HG02970 (cell line): ENCODE measurements around the gene SERINC4.

Experiments
- ATAC-seq: cut with Tn5 transposase; IDR thresholded peaks from one replicate; pipeline ENCODE4 v1.9.1; 2021; ENCODE audit warnings: mild to moderate bottlenecking, moderate library complexity, moderate number of reproducible peaks; ENCODE audit not compliant: unreplicated experiment, low FRiP score

The SERINC4 gene

DNA sequence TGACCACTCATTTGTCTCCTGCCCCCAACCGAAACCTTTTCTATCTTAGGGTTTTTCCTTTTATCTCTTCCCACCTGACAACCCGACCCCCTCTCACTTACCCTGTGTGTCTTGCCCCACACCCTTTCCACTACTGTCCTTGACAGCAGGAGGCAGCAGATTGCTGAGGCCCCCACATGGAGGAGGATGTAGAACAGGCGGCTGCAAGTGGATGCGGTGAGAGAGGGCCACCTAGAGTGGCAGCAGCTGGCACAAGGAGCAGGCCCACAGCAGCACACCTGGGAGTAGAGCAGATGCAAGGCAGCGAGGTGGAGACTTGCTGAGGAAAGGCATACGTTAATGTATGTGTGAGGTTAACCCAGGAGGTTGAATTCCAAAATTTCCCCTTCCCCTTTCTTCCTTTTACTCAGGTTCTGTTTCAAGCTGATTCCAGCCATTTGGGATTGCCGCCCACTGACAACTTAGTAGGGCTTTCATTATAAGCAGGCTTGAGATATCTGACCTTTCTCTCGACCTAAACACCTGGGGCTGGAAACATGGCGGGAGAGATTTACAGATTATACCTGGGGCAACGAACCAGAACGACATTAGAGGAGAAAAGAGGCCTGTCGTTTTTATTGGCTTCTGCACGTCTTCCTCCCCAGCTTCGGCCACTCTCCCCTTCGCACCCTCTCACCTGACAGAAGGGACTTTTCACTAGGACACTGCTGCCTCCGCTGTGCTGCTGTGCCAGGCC lies 643 bp downstream of the SERINC4 start:
- no peak for ATAC-seq

DNA sequence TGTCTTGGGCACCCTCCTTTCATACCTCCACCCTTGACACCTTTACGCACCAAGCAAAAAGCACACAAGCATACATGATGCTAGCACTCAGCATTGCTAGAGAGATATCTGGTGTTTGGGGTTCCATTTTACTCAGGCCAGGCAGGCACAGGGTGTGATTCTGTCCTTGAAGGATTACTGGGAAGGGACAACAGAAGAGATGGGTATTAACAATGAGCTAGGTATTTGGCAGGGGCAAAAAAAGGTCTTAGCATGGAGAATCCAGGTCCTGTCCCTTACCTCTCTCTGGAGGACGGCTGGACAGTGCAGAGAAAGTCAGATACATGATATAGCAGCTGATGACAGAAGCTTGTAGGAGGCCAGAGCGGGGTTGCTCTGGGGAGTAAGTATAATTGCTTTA lies 3.5 kb downstream of the SERINC4 start:
- no peak for ATAC-seq

DNA sequence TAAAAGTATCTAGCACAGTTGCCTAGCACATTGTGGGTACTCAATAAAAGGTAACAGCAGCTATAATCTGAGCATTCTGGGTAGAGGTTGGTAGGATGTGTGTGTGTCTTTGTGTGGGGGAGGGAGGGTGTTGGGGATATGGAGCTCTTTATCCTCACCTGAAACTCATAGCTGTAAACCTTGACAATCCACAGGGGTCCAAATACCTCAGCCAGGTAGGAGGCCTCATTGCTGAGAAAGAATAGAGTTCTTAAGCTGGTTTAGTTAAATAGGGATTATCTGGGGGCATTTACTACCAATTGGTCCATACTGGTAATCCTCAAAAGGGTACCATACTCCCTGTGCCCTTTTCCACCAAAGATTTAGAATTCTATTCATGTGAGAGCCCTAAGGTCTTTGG lies 4.0 kb downstream of the SERINC4 start:
- ATAC-seq = no peak

DNA sequence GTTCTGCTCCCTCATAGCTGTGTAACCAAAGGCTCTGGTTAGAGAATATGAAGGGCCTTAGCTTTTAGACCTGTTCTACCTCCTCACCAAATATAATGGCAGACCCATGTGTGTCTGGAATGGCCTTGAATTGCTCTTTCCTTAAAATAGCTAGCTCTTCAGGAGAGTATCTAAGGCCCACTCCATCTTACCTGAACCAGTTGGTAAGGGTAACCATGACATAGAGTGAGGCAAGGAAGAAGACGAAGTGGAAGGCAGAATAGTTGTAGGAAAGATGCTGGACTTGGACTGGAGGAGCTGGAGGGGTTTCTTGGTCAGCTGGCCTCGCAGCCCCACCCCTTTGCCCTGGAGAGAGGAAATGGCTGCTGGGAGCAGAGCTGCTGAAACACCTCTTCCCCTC lies 4.8 kb downstream of the SERINC4 start:
- no peak for ATAC-seq

DNA sequence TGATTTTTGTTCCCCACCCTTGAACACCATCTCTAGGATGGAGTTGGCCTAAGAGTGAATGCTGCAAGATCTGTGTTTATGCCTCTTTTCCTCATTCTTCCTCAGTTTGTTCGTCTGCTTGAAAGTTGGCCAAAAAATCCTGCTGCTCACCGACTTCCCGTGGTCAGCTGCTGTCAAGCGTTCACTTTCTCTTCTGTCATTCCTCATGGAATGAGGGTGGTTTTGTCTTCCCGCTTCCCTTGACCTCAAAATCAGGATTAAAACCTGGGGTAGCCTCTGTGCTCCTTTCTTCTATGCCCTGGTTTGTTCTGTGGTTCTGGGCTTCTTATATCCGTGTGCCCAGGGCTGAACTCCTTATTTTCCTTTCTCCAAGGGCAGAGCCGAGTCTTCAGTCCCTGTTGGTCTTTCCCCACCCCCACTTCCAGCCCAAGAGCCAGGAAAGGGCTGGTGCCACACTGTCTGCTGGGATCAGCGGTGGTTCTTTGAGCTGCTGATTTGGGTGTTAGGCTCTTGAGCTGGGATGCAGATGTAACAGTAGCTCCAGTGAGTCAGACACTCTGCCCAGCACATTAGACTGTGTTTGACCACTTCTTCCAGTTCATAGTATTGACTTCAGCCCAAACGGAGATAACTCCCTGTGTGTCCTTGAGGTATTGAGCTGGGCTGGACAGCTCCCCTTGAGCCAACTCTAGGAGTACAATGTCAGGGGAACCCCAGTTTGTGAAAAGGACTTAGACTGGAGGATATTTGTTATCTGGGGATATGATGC lies 5.6 kb downstream of the SERINC4 start:
- no peak for ATAC-seq

DNA sequence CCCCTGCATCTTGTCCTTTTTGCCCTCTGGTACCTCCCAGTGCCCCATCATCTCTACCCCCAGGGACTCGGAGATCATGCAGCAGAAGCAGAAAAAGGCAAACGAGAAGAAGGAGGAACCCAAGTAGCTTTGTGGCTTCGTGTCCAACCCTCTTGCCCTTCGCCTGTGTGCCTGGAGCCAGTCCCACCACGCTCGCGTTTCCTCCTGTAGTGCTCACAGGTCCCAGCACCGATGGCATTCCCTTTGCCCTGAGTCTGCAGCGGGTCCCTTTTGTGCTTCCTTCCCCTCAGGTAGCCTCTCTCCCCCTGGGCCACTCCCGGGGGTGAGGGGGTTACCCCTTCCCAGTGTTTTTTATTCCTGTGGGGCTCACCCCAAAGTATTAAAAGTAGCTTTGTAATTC lies 6.4 kb downstream of the SERINC4 start:
- no peak for ATAC-seq

DNA sequence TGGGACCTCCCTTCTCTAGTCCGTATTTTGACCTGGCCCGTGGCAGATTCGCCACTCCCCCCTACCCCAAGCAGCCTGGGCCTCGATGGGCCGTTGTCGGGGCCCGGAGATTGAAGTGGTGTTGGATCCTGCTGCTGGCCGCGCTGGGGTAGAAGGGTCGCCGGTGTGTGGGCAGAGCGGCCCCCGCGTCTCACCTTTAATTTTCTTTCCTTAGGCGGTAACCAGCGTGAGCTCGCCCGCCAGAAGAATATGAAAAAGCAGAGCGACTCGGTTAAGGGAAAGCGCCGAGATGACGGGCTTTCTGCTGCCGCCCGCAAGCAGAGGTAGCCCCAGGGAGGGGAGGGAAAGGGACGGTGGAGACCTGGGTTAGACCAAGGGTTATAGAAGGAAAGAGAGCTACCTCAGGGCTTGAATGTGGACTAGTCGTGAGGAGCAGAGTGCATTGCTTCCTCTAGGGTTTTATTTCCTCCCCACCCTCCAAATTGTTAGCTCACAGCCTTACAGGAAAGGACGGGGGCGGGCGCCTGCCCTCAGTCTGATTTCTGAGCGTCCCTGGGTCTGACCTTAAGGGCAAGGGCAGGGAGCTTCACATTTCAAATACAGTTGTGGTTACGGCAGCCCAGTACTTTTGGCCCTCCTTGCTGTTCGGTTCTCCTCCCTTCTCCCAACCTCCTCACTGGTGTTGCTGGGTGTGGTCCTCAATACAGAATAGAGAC lies 7.1 kb downstream of the SERINC4 start:
- ATAC-seq = no peak

DNA sequence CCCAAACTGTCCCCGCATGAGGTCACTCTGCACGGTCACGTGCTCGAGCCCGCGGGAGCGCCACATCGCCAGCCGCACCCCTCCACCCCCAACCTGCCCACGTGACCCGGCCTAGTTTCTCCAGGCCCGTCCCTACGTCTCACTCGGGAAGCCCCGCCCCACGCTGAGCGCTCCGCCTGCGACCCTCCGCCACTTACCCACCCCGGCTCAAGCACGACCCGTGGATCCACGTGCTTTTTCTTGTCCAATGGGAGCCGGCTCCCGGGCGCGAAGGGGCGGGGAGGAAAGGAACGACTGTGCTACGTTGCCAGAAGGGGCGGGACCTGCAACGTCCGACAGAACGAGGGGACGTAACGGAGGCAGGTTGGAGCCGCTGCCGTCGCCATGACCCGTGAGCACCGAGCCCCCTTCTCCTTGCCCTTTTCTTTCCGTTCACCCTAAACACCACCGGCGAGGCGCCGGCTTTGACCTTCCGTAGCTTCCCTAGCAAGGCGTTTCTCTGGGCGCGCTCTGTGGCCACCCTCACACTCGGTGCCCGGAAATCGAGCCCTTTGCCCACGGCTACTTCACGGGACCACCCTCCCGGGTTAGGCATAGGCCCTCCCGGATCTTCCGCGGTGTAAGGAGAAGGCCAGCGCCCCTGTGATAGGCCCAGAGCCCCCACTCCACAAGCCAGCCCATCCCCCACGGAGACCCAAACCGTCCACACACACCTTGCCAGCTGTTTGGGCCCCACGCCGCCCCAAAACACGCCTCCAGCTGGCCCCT lies 7.8 kb downstream of the SERINC4 start, which contains the start of gene SERF2:
Gene SERF2, plus strand, starts transcription at position 328 of the 768 bp plus-strand sequence. Its CDS starts 57 bp downstream, at position 385.
- peak; percentile 93 for ATAC-seq

DNA sequence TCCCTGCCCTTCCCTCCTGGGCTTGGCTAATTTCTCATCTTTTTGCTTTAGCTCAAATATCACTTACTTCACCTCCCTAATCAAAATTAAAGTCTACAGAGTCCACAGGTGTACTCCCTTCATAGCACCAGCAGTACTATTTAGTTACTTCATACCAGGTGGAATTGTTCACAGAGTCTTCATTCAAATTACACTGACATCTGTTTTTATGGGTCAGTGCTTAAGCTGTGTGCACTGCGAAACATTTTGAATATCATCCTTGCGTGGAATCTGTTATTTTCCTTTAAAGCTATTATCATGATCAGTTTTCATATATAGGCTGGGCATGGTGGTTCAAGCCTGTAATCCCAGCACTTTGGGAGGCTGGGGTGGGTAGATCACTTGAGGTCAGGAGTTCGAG lies 10.6 kb downstream of the SERINC4 start:
- no peak for ATAC-seq

DNA sequence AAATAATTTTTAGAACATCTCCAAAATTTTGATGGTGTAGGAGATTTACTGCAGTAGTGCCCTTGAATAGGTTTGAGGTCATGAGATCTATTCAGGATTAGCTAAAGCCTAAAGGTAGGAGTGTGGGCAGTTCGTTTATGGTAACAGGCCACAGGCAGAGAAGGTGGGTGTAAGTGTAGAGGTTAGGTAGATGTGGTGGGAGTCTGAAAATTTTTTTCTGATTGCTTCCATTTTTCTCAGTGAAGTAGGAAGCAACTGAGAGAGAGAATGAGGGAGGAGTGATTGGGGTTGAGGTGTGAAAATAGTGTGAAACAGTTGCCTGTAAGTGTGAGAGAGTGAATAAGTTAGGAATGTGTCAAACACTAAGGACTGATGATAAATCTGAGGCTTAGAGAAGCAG lies 21.0 kb downstream of the SERINC4 start:
- ATAC-seq = no peak

DNA sequence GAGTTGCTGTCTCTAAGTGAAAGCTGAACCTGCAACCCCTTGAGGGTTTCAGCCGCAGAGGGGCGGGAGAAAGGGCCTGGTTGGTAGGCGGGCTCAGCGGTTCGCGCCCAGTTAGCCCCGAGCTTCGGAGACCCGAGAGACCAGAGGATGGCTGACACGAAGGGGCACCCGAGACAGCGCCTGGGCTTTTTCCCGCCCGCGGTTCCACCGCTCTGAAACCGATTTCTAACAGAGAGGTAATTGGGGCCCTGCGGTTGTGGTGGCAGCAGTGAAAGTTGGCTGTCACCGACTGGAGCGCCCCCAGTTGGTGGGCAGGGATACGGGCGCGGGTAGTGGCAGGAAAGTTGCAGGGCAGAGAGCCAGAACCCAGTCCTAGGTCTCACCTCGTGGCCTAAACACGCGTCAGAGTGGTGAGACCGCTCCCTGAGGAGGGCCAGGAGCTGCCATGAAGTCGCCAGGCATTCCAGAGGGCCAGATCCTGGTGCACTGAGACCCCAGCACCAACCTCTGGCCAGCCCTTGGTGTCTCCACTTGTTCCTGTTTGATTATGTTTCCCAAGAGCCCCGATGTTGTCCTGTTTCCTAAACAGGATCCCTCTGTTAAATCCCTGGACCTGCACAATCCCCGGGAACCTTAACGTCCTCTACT lies 22.6 kb downstream of the SERINC4 start:
- ATAC-seq = peak; percentile 44

DNA sequence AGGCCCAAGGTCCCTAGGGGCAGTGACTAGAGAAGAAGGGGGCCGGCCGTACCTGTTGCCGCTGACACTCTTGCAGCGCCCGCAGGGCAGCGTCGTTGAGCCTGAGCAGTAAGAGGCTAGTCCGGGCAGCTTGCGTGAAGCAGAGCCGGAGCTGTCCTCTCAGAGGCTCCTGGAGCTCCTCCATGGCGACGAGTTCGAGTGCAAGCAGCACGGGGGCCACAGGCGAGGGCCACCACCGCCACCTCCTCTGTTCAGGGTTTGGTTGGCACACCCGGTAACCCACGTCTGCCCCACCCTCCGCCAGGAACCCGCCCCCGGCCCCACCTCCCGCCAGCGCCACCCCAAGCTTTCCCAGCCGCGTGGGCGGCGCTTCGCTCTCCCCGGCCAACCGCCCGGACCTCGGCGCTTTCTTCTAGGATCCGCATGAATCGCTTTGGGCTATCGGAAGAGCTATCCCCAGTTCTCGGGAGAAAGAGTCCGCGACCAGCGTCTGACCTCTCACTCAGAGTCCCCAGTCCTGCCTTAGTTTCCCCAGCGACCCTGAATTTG lies 23.2 kb downstream of the SERINC4 start, which contains the start of gene ELL3:
Gene ELL3, minus strand, starts transcription at position 249 of the 549 bp plus-strand sequence. Its CDS starts 65 bp downstream, at position 184.
- ATAC-seq = peak; percentile 39

DNA sequence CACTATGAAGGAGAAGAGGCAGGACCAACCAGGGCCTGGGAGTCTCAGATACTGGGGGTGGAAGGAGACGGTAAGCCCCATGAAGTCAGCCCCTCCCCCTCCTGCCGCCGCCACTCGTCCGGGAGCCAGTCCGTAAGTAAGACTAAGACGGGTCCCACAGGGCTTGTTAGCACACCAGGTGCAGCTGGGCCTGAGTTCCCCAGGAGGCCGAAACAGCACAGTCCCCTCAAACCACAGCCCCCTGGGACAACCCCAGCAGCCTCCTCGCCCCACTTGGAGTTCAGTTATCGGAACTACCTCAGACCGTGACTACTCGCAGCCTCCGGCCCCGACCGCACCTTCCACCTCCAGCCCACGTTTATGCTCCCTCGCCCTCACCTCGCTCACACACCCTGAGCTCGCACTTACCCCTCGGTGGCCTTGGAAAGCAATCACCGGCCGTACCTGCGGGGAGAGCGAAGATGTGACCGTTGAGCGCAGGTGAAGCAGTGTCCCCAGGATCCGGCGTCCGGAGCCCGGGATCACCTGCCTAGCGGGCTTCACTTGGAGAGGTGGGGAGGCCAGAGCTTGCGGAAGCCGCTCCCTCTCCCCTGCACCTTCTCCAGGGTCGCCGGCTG lies 23.8 kb downstream of the SERINC4 start:
- ATAC-seq = peak; percentile 45

DNA sequence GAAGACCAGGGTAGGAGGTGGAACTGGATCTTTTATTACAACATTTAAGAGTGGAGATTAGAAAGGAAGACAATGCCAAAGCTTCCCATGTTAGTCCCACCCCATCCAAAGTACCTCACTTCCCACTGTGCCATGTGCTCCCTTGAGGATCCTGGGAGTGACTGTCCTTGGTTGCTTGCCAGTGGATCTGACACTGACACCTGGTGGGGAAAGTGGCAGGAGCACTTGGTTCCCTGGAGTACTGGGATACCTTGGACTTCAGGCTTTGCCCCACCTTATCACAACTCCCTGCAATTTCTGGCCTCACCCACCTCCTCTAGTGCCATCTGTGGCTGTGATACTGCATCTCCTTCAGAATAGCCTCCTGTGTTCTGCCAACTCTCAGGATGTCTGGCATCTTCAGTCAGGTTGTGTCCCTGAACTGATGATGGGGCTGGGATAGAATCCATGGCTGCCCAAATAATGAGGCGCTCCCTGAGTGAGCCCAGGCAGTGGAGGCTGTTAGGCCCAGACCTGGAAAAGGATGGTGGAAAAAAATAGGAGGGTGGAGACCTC lies 24.5 kb downstream of the SERINC4 start:
- no peak for ATAC-seq

DNA sequence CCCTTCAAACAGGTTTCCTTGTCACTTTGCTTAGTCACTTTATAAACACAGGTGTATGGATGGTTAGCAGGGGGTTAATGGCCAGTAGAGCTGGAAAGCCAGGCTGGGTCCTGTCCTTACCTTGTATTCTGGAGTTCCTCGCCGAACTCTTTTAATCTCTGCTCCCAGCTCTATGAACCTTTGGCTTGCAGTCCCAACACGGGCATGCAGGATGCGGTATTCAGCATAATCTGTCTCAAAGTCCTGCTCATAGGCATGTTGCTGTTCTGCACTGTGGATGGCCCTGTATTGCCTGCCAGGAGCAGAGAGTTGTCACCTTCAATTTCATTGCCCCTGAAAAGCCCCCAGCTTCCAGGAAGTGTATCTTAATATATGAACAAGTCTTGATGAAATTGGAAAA lies 26.0 kb downstream of the SERINC4 start:
- no peak for ATAC-seq

DNA sequence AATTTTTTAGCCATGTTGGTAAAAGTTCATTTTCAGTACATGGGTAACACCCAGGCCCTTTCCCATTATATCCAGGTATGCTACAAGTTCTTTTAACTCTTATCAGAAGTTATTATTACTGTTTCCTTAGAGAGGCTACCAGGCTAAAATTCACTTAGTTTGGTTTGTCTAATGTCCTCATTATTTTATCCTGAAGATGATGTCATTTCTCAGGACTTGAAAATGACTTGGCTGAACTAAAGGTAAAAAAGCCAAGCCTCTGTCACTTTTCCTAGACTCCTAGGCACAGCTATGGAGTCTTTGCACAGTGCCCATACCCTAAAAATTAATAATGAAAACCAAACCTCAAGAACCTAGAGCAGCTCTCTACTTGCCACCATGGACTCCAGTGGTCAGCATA lies 27.4 kb downstream of the SERINC4 start:
- no peak for ATAC-seq

DNA sequence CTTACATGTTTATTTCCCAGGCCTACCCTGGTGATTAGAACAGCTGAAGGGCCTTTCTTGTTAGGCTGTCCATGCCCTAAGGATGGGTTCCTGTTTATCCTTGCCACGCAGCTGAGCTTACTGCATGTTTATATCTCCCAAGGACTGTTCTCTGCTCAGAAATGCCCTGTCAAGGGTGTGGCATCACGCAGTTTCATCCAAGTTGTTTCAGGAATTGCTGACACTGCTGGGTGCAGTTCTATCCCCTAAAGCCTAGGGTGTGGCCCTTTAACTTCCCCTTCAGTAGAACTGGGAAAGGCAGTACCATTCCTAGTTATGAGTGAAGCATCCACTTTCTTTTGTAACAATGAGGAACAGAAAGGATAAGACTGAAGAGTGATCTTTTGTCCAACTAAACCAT lies 28.2 kb downstream of the SERINC4 start:
- ATAC-seq = no peak

DNA sequence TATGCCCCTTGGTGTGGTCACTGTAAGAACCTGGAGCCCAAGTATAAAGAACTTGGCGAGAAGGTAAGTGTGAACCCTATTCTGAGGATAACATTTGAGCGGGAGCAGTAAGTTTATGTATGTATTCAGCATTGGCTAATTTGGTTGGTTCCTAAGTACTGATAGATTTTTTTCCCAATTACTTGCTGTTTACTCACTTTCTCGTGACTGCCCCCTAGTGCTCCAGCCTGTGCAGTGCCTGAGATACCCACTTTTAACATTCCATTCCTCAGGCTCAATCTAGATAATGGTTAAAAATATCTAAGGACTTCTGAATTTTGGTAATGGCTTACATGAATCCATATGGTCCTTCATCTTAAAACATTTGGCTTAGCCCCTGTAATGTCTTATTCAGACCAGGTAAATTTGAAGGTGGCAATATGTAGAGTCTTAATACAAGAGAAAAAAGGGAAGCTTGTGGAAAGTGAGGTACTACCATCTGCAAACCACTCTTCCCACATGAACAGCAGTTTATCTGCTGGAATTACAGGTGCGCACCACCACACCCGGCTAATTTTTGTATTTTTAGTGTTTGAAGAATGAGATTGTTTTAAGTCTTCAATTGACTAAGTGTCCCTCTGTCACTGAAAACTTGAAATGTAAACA lies 30.3 kb downstream of the SERINC4 start:
- no peak for ATAC-seq
